CD4-positive, alpha-beta T cell treated with Interleukin-4 for 4 hours (primary cell): ENCODE results near the gene KLHL29.
A peak's percentile ranks its signal among the peaks of the same experiment; 100 is the strongest.
"Not testable (repeated sequence)": the region's sequence is repeated elsewhere in the genome, so short reads cannot be mapped to it uniquely, and the experiment has no call there.

Experiments used
- DNase-seq: peaks from one replicate; pipeline ENCODE4 v3.0.0-alpha.2; 2020

Gene KLHL29

GRCh38 chr2:23373666-23374065 lies 11.3 kb upstream of the KLHL29 start:
- no peak for DNase-seq

- DNase-seq = no peak
Observed at GRCh38 chr2:23375448-23375847, 9.5 kb upstream of the KLHL29 start.

GRCh38 chr2:23376075-23376474 lies 8.9 kb upstream of the KLHL29 start:
- no peak for DNase-seq

GRCh38 chr2:23376972-23377371 lies 8.0 kb upstream of the KLHL29 start:
- no peak for DNase-seq

- DNase-seq = no peak
Observed at GRCh38 chr2:23377771-23378170, 7.2 kb upstream of the KLHL29 start.

- DNase-seq = no peak
Observed at GRCh38 chr2:23378496-23378895, 6.5 kb upstream of the KLHL29 start.

- DNase-seq = no peak
Observed at GRCh38 chr2:23379220-23379695, 5.7 kb upstream of the KLHL29 start.

- peak; percentile 34 for DNase-seq
Observed at GRCh38 chr2:23380562-23381065, 4.4 kb upstream of the KLHL29 start.

- DNase-seq = peak; percentile 25
Observed at GRCh38 chr2:23381084-23381483, 3.9 kb upstream of the KLHL29 start.

- no peak for DNase-seq
Observed at GRCh38 chr2:23381485-23381884, 3.5 kb upstream of the KLHL29 start.

- no peak for DNase-seq
Observed at GRCh38 chr2:23383100-23383499, 1.9 kb upstream of the KLHL29 start.

- DNase-seq = no peak
Observed at GRCh38 chr2:23385351-23385747, 370 bp downstream of the KLHL29 start.

- no peak for DNase-seq
Observed at GRCh38 chr2:23385748-23386338, 864 bp downstream of the KLHL29 start.

GRCh38 chr2:23386339-23387220 lies 1.6 kb downstream of the KLHL29 start:
- no peak for DNase-seq

GRCh38 chr2:23387221-23387550 lies 2.2 kb downstream of the KLHL29 start:
- DNase-seq = no peak

GRCh38 chr2:23387845-23388244 lies 2.9 kb downstream of the KLHL29 start:
- no peak for DNase-seq

GRCh38 chr2:23388294-23388693 lies 3.3 kb downstream of the KLHL29 start:
- DNase-seq = no peak

- DNase-seq = no peak
Observed at GRCh38 chr2:23388756-23389514, 4.0 kb downstream of the KLHL29 start.

- no peak for DNase-seq
Observed at GRCh38 chr2:23390152-23390551, 5.2 kb downstream of the KLHL29 start.

GRCh38 chr2:23391237-23391736 lies 6.3 kb downstream of the KLHL29 start:
- not testable (repeated sequence) for DNase-seq

GRCh38 chr2:23393722-23394121 lies 8.7 kb downstream of the KLHL29 start:
- DNase-seq = no peak

- no peak for DNase-seq
Observed at GRCh38 chr2:23394700-23395099, 9.7 kb downstream of the KLHL29 start.

- DNase-seq = no peak
Observed at GRCh38 chr2:23397478-23397877, 12.5 kb downstream of the KLHL29 start.
